Gastroesophageal sphincter (tissue), 3 donors: Measurements from ENCODE around the gene LYRM7.

ENCODE experiments used
- EP300 ChIP-seq: sonication (generic); formaldehyde crosslinking; IDR thresholded peaks from one replicate; pipeline ENCODE4 v1.6.1; 2017; ENCODE audit warnings: antibody characterized with exemption, mild to moderate bottlenecking
- POLR2A ChIP-seq, 2 donors: fragments of 450-650 bp; IDR thresholded peaks; one replicate each; pipeline ENCODE4 v1.6.1; 2017; ENCODE audit warnings: antibody characterized with exemption in 2 of 2, mild to moderate bottlenecking in 2 of 2, moderate library complexity in 1 of 2
- POLR2AphosphoS5 ChIP-seq: sonication (generic); formaldehyde crosslinking; IDR thresholded peaks from one replicate; pipeline ENCODE4 v1.6.1; 2017; ENCODE audit warnings: antibody characterized with exemption
- TF ChIP-seq, protein P1 (sequence below), 4 experiments: fragments of 200-600 bp in 2 of 4; fragments of 450-650 bp in 2 of 4; sonication (generic) in 1 of 4; IDR thresholded peaks; one replicate each; pipeline ENCODE4 v1.5.1; 2017 to 2019; ENCODE audit warnings: antibody characterized with exemption in 4 of 4, mild to moderate bottlenecking in 2 of 4, moderate library complexity in 2 of 4

DNA sequence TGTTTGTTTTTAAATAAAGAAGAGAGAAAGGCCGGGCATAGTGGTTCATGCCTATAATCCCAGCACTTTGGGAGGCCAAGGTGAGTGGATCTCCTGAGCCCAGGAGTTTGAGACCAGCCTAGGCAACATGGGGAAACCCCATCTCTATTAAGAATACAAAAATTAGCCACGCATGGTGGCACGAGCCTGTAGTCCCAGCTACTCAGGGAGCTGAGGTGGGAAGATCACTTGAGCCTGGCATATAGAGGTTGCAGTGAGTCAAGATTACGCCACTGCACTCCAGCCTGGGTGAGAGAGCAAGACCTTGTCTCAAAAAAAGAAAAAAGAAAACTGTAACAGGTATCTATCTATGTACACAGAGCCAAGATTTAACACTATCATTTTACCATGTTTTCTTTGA lies 58.9 kb downstream of the LYRM7 start:
- TF ChIP-seq, protein P1, sequence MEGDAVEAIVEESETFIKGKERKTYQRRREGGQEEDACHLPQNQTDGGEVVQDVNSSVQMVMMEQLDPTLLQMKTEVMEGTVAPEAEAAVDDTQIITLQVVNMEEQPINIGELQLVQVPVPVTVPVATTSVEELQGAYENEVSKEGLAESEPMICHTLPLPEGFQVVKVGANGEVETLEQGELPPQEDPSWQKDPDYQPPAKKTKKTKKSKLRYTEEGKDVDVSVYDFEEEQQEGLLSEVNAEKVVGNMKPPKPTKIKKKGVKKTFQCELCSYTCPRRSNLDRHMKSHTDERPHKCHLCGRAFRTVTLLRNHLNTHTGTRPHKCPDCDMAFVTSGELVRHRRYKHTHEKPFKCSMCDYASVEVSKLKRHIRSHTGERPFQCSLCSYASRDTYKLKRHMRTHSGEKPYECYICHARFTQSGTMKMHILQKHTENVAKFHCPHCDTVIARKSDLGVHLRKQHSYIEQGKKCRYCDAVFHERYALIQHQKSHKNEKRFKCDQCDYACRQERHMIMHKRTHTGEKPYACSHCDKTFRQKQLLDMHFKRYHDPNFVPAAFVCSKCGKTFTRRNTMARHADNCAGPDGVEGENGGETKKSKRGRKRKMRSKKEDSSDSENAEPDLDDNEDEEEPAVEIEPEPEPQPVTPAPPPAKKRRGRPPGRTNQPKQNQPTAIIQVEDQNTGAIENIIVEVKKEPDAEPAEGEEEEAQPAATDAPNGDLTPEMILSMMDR (IDR thresholded peaks at IDR 0.05) = no peak
- TF ChIP-seq POLR2A (IDR thresholded peaks at IDR 0.05) (no peak), POLR2AphosphoS5 (no peak), EP300 (no peak)
